Glomerular endothelial cell (primary cell): ENCODE results near the gene RAG2. TPM values are rescaled to one million over a fixed set of nuclear protein-coding genes. Genes with fewer than 3 reads are reported as not detected.

ENCODE experiments used
- DNase-seq: peaks from one replicate; pipeline ENCODE4 v3.0.0-alpha.2; 2011; ENCODE audit warnings: low read depth, low spot score; ENCODE audit errors: extremely low read depth
- total RNA-seq: library from RNA; depleted of rRNA; stranded (reverse); fragments of >200 nt; gene quantifications from 2 replicates; pipeline ENCODE4 v1.2.3, GENCODE V29; 2015

Gene RAG2
- total RNA-seq: not detected in 2 replicates

GRCh38 chr11:36598051-36598450 is at the start of gene RAG2:
RAG2 (minus strand) TSS chr11:36598236; CDS start chr11:36594168, 4,068 bp downstream.
- no peak for DNase-seq

GRCh38 chr11:36638556-36638955 is 40.5 kb upstream of the RAG2 start:
- DNase-seq: no peak

GRCh38 chr11:36635066-36635862 is 37.2 kb upstream of the RAG2 start:
- DNase-seq: no peak

GRCh38 chr11:36631774-36632173 is 33.7 kb upstream of the RAG2 start:
- DNase-seq: no peak

- DNase-seq: no peak
Observed at GRCh38 chr11:36628765-36629244, 30.8 kb upstream of the RAG2 start.

GRCh38 chr11:36628141-36628540 is 30.1 kb upstream of the RAG2 start:
- DNase-seq: no peak

GRCh38 chr11:36627471-36627870 is 29.4 kb upstream of the RAG2 start:
- no peak for DNase-seq

GRCh38 chr11:36627006-36627405 is 29.0 kb upstream of the RAG2 start:
- no peak for DNase-seq

- no peak for DNase-seq
Observed at GRCh38 chr11:36623494-36623893, 25.5 kb upstream of the RAG2 start.

- DNase-seq: no peak
Observed at GRCh38 chr11:36622431-36623136, 24.5 kb upstream of the RAG2 start.

- DNase-seq: no peak
Observed at GRCh38 chr11:36620246-36620645, 22.2 kb upstream of the RAG2 start.

- no peak for DNase-seq
Observed at GRCh38 chr11:36619502-36619901, 21.5 kb upstream of the RAG2 start.

GRCh38 chr11:36618363-36619047 is 20.5 kb upstream of the RAG2 start:
- no peak for DNase-seq

GRCh38 chr11:36617543-36618362 is 19.7 kb upstream of the RAG2 start:
- DNase-seq: no peak

GRCh38 chr11:36615826-36616225 is 17.8 kb upstream of the RAG2 start:
- DNase-seq: no peak

GRCh38 chr11:36609383-36609782 is 11.3 kb upstream of the RAG2 start:
- DNase-seq: no peak

- no peak for DNase-seq
Observed at GRCh38 chr11:36608491-36609199, 10.6 kb upstream of the RAG2 start.

GRCh38 chr11:36605221-36606216 is 7.5 kb upstream of the RAG2 start:
- no peak for DNase-seq

- DNase-seq: no peak
Observed at GRCh38 chr11:36602135-36602534, 4.1 kb upstream of the RAG2 start.
